Measurements from ENCODE around the gene DRICH1. TPM values are rescaled to one million over a fixed set of nuclear protein-coding genes. Genes with fewer than 3 reads are reported as not detected.

Gene DRICH1
- total and polyA plus RNA-seq, 2 of the 8 experiments (the other 6 are each of a cell fraction or from before 2014, with no cell fraction given) = 0.21 to 0.28 TPM

GRCh38 chr22:23606204-23607131 lies 25.7 kb downstream of the DRICH1 start:
- no peaks in the 10 kb centered on the region for H3K9me3 ChIP-seq (ENCODE audit: insufficient read depth in 2 of 2, low read depth in 1 of 2, low read length in 1 of 2)
- H4K20me1 ChIP-seq (replicated peaks in 1 of 2; ENCODE audit: control insufficient read depth in 1 of 2, insufficient read depth in 2 of 2, low read length in 2 of 2) = peaks cover 0 to 3% of the 10 kb centered on the region in 2 experiments
- no peak overlapping the region for H3K9ac ChIP-seq (replicated peaks in 1 of 4; ENCODE audit: extremely low read depth in 1 of 4, low read depth in 3 of 4, low read length in 3 of 4)
- ChIA-PET CTCF (ENCODE audit: partially characterized antibody) (interaction anchor here (0.7 to 2.0 kb wide), 2 partner anchors 15 to 1182 kb away, joined by 6 to 7 read pairs; no protein-coding TSS in a partner anchor), POLR2A (ENCODE audit: partially characterized antibody) (no interaction called here)
- no peak overlapping the region for H3K18ac ChIP-seq (ENCODE audit: extremely low read depth, low read length)
- no peak overlapping the region for H2BK12ac ChIP-seq (ENCODE audit: low read depth, low read length)
- H2BK20ac ChIP-seq (ENCODE audit: low read length) = no peak overlapping the region
- no peak overlapping the region for H4K8ac ChIP-seq (ENCODE audit: extremely low read depth, insufficient read depth, low read length)
- H3K4ac ChIP-seq (replicated peaks; ENCODE audit: insufficient read length, low read depth, low read length) = no peak overlapping the region
- H3K14ac ChIP-seq (ENCODE audit: insufficient read length) = no peak overlapping the region
- H3K79me2 ChIP-seq (ENCODE audit: control insufficient read depth in 1 of 2, insufficient read depth in 2 of 2, low read length in 2 of 2) = no peaks in the 10 kb centered on the region
- no peaks in the 10 kb centered on the region for H3K23me2 ChIP-seq (ENCODE audit: low read depth, low read length)
- no peak overlapping the region for H2BK15ac ChIP-seq (ENCODE audit: low read length)
- no peak overlapping the region for H2BK5ac ChIP-seq (ENCODE audit: low read depth, low read length)
- DNase-seq (ENCODE audit: low read depth in 1 of 2, low spot score in 2 of 2) (no peak), FAIRE-seq (no peak)
- H3K79me1 ChIP-seq (ENCODE audit: low read depth, low read length) = no peaks in the 10 kb centered on the region
- no peak overlapping the region for H2AFZ ChIP-seq (ENCODE audit: low read length)
- H4K5ac ChIP-seq (ENCODE audit: insufficient read length, low read depth, low read length) = no peak overlapping the region
- H3K27ac ChIP-seq (ENCODE audit: low read depth, low read length) = no peak overlapping the region
- H3K4me2 ChIP-seq (ENCODE audit: insufficient read depth in 1 of 2, low read depth in 2 of 2, low read length in 2 of 2) = no peak overlapping the region
- H3K56ac ChIP-seq (replicated peaks; ENCODE audit: insufficient read length, low read depth, low read length) = no peak overlapping the region
- no peak overlapping the region for H2AK5ac ChIP-seq (ENCODE audit: low read depth, low read length)
- H3K36me3 ChIP-seq (ENCODE audit: control insufficient read depth in 2 of 4, insufficient read depth in 4 of 4, low read length in 3 of 4) = no peaks in the 10 kb centered on the region
- 85% methylated on average over 20 of the region's 20 CpGs; no CpG with 5 or more reads in 1 of the 2 experiments for WGBS, 2 experiments (ENCODE audit: extremely low coverage in 1 of 2, insufficient coverage in 1 of 2, insufficient read length in 1 of 2, insufficient replicate concordance in 2 of 2, low coverage in 1 of 2, low lambda C conversion rate in 2 of 2, missing lambda C conversion rate in 1 of 2)
- no peaks in the 10 kb centered on the region; a peak in 2 of 7 replicates for H3K27me3 ChIP-seq (replicated peaks in 1 of 4; ENCODE audit: control insufficient read depth in 3 of 4, extremely low read depth in 1 of 4, insufficient read depth in 3 of 4, low read length in 3 of 4)
- H2BK120ac ChIP-seq (replicated peaks; ENCODE audit: low read depth, low read length) = no peak overlapping the region
- H4K91ac ChIP-seq (replicated peaks; ENCODE audit: insufficient read length, low read length) = no peak overlapping the region
- no peaks in the 10 kb centered on the region for H3K4me1 ChIP-seq (replicated peaks in 1 of 4; ENCODE audit: control insufficient read depth in 3 of 4, insufficient read depth in 4 of 4, low read length in 3 of 4)
- H3K23ac ChIP-seq (ENCODE audit: insufficient read length) = no peak overlapping the region
- no peak overlapping the region for H3K4me3 ChIP-seq (ENCODE audit: extremely low read depth in 1 of 4, insufficient read depth in 2 of 4, low read depth in 3 of 4, low read length in 4 of 4)
- TF ChIP-seq MAX (IDR thresholded peaks at IDR 0.05) (no peak), RAD21 (IDR thresholded peaks at IDR 0.05 in 1 of 2, conservative IDR thresholded peaks at IDR 0.05 in 1 of 2; ENCODE audit: low read depth in 2 of 2, low read length in 2 of 2) (no peak), SIRT6 (IDR thresholded peaks at IDR 0.05; ENCODE audit: low read length) (no peak), GTF2F1 (IDR thresholded peaks at IDR 0.05; ENCODE audit: borderline replicate concordance, low read depth, low read length) (no peak), EGR1 (IDR thresholded peaks at IDR 0.05; ENCODE audit: borderline replicate concordance, low read depth, low read length) (no peak), GABPA (IDR thresholded peaks at IDR 0.05; ENCODE audit: borderline replicate concordance, insufficient read depth, low read length) (no peak), RBBP5 (IDR thresholded peaks at IDR 0.05; ENCODE audit: borderline replicate concordance, low read depth, low read length) (no peak), EZH2 (IDR thresholded peaks at IDR 0.05; ENCODE audit: low read depth, low read length, severe bottlenecking) (no peak), TEAD4 (IDR thresholded peaks at IDR 0.05; ENCODE audit: low read depth, low read length) (no peak), KDM5A (IDR thresholded peaks at IDR 0.05; ENCODE audit: low read length) (no peak), EP300 (IDR thresholded peaks at IDR 0.05; ENCODE audit: borderline replicate concordance in 1 of 2, low read depth in 2 of 2, low read length in 2 of 2) (no peak)

All from H1 (cell line).